IMR-90 (cell line): Measurements from ENCODE around the gene THSD8. TPM values are rescaled to one million over a fixed set of nuclear protein-coding genes. Genes with fewer than 3 reads are reported as not detected.

ENCODE experiments used
- ATAC-seq: fragments of 200-7000 bp; cut with Tn5 transposase; 2 replicates; pipeline ENCODE4 v1.9.1; 2020; ENCODE audit warnings: low read depth, mild to moderate bottlenecking, moderate library complexity
- BruUV-seq: library from RNA; stranded (reverse); fragments of 400-500 nt; replicated peaks from 2 replicates; lab custom pipeline; 2021; lab: Mats Ljungman, UMichigan
- CTCF ChIA-PET: fragments of 300-600 bp; formaldehyde crosslinking; extraction: SDS; loops from one replicate; lab custom pipeline; 2021; ENCODE audit warnings: antibody characterized with exemption; lab: Yijun Ruan, JAX
- POLR2A ChIA-PET: fragments of 300-600 bp; sonication (Branson Sonifier 250); formaldehyde crosslinking; loops from one replicate; lab custom pipeline; 2022; ENCODE audit warnings: antibody characterized with exemption; ENCODE audit not compliant: unreplicated experiment; lab: Charles Lee
- DNase-seq: peaks from one replicate; pipeline ENCODE4 v3.0.0; 2013
- H2AFZ ChIP-seq: replicated peaks from 2 replicates; pipeline ENCODE3; 2013; ENCODE audit warnings: low read length, mild to moderate bottlenecking; ENCODE audit not compliant: poor library complexity
- H2AK5ac ChIP-seq: 2 replicates; pipeline ENCODE4 v1.6.1; 2013; ENCODE audit warnings: low read depth, low read length, inconsistent platforms
- H2AK9ac ChIP-seq: replicated peaks from 2 replicates; pipeline ENCODE3; 2013; ENCODE audit warnings: mild to moderate bottlenecking, low read depth, low read length, moderate library complexity; ENCODE audit not compliant: poor library complexity
- H2BK120ac ChIP-seq: 2 replicates; pipeline ENCODE4 v1.6.1; 2013; ENCODE audit warnings: low read depth, low read length, inconsistent platforms
- H2BK15ac ChIP-seq: 3 replicates; pipeline ENCODE4 v1.6.1; 2013; ENCODE audit warnings: low read depth, low read length, inconsistent platforms
- H2BK20ac ChIP-seq: 2 replicates; pipeline ENCODE4 v1.6.1; 2013; ENCODE audit warnings: low read depth, mild to moderate bottlenecking, inconsistent platforms, low read length, moderate library complexity
- H2BK5ac ChIP-seq: 2 replicates; pipeline ENCODE4 v1.6.1; 2013; ENCODE audit warnings: mild to moderate bottlenecking, low read depth, low read length, inconsistent platforms; ENCODE audit not compliant: poor library complexity, severe bottlenecking
- H3K14ac ChIP-seq: replicated peaks from 2 replicates; pipeline ENCODE4 v1.6.1; 2013; ENCODE audit warnings: low read depth, low read length, inconsistent platforms
- H3K18ac ChIP-seq: 2 replicates; pipeline ENCODE4 v1.6.1; 2013; ENCODE audit warnings: low read depth, low read length, control low read depth
- H3K23ac ChIP-seq: 2 replicates; pipeline ENCODE4 v1.6.1; 2013; ENCODE audit warnings: low read depth, low read length, inconsistent platforms
- H3K27ac ChIP-seq: 2 replicates; pipeline ENCODE4 v1.5.1; 2013; ENCODE audit warnings: mild to moderate bottlenecking, control low read depth, low read length; ENCODE audit not compliant: insufficient read depth
- H3K27me3 ChIP-seq: 2 replicates; pipeline ENCODE4 v1.6.1; 2013; ENCODE audit warnings: low read length; ENCODE audit not compliant: control insufficient read depth, insufficient read depth
- H3K36me3 ChIP-seq: 2 replicates; pipeline ENCODE4 v1.6.1; 2013; ENCODE audit warnings: low read length, mixed read lengths; ENCODE audit not compliant: control insufficient read depth, insufficient read depth
- H3K4ac ChIP-seq: 2 replicates; pipeline ENCODE4 v1.6.1; 2013; ENCODE audit warnings: low read depth, low read length, inconsistent platforms
- H3K4me1 ChIP-seq: 2 replicates; pipeline ENCODE4 v1.6.1; 2013; ENCODE audit warnings: low read length, mixed read lengths; ENCODE audit not compliant: control insufficient read depth, insufficient read depth
- H3K4me2 ChIP-seq: 2 replicates; pipeline ENCODE4 v1.6.1; 2013; ENCODE audit warnings: low read depth, mild to moderate bottlenecking, control low read depth, low read length, moderate library complexity
- H3K4me3 ChIP-seq: 2 replicates; pipeline ENCODE4 v1.5.1; 2013; ENCODE audit warnings: low read depth, mild to moderate bottlenecking, control low read depth, low read length, moderate library complexity; ENCODE audit not compliant: insufficient read depth
- H3K56ac ChIP-seq: 2 replicates; pipeline ENCODE4 v1.6.1; 2013; ENCODE audit warnings: low read length, inconsistent platforms; ENCODE audit not compliant: insufficient read depth; ENCODE audit errors: extremely low read depth
- H3K79me1 ChIP-seq, 2 experiments: 2 replicates each; pipeline ENCODE4 v1.6.1; 2013; ENCODE audit warnings: low read length in 2 of 2, inconsistent platforms in 1 of 2, low read depth in 1 of 2
- H3K9ac ChIP-seq: 2 replicates; pipeline ENCODE4 v1.6.1; 2013; ENCODE audit warnings: low read depth, low read length, control low read depth
- H3K9me1 ChIP-seq: 2 replicates; pipeline ENCODE4 v1.6.1; 2013; ENCODE audit warnings: low read length, inconsistent platforms; ENCODE audit not compliant: insufficient read depth
- H3K9me3 ChIP-seq: 2 replicates; pipeline ENCODE4 v1.6.1; 2013; ENCODE audit warnings: low read length; ENCODE audit not compliant: control insufficient read depth, insufficient read depth
- H4K20me1 ChIP-seq: 2 replicates; pipeline ENCODE4 v1.6.1; 2013; ENCODE audit warnings: low read length, inconsistent platforms; ENCODE audit not compliant: insufficient read depth
- H4K5ac ChIP-seq: 2 replicates; pipeline ENCODE4 v1.6.1; 2013; ENCODE audit warnings: mild to moderate bottlenecking, low read depth, low read length, control low read depth
- H4K8ac ChIP-seq, 2 experiments: 2 replicates each; pipeline ENCODE4 v1.6.1; 2013; ENCODE audit warnings: low read depth in 2 of 2, low read length in 2 of 2, control low read depth in 1 of 2, inconsistent platforms in 1 of 2
- H4K91ac ChIP-seq: 2 replicates; pipeline ENCODE4 v1.6.1; 2013; ENCODE audit warnings: low read depth, low read length, inconsistent platforms; ENCODE audit not compliant: insufficient read depth
- BHLHE40 ChIP-seq: fragments of 150-350 bp; IDR thresholded peaks from 2 replicates; pipeline ENCODE4 v1.6.1; 2016; ENCODE audit warnings: mild to moderate bottlenecking, low read depth, low read length
- CEBPB ChIP-seq: IDR thresholded peaks from 2 replicates; pipeline ENCODE4 v1.6.1; 2012; ENCODE audit warnings: low read depth, low read length, improper control_type of control experiment
- CHD1 ChIP-seq: IDR thresholded peaks from 2 replicates; pipeline ENCODE4 v1.6.1; 2012; ENCODE audit warnings: low read depth, low read length, improper control_type of control experiment
- MAFK ChIP-seq: IDR thresholded peaks from 2 replicates; pipeline ENCODE4 v1.6.1; 2012; ENCODE audit warnings: low read depth, low read length, improper control_type of control experiment
- POLR2A ChIP-seq: IDR thresholded peaks from 2 replicates; pipeline ENCODE4 v1.6.1; 2012; ENCODE audit warnings: mild to moderate bottlenecking, low read depth, low read length
- RFX5 ChIP-seq: IDR thresholded peaks from 2 replicates; pipeline ENCODE4 v1.8.0; 2012; ENCODE audit warnings: low read depth, mild to moderate bottlenecking, low read length, moderate library complexity
- SMC3 ChIP-seq: fragments of 150-350 bp; IDR thresholded peaks from 2 replicates; pipeline ENCODE4 v1.6.1; 2016; ENCODE audit warnings: low read depth, mild to moderate bottlenecking, antibody characterized with exemption, low read length, moderate library complexity
- WGBS, 2 experiments: methylation state at CpG; one replicate each; pipeline versions ENCODE4 v1.1.5 to v1.1.7; 2013; ENCODE audit warnings: missing lambda C conversion rate in 2 of 2; ENCODE audit not compliant: insufficient read length in 1 of 2; ENCODE audit errors: extremely low coverage in 2 of 2; 5-methylcytosine and 5-hydroxymethylcytosine counted together
- dilution Hi-C: fragments of 300-500 bp; cut with HindIII; formaldehyde crosslinking; loops from one replicate; pipeline ENCODE4 v1.14.3; 2018; ENCODE audit warnings: low sequenced_read_pairs; ENCODE audit not compliant: unreplicated experiment
- in situ Hi-C: fragments of 300-500 bp; cut with MboI; formaldehyde crosslinking; loops from 3 replicates; pipeline ENCODE4 v1.14.3; 2019; ENCODE audit warnings: low sequenced_read_pairs, inconsistent platforms, mixed read lengths
- intact Hi-C: fragments of 100-400 bp; cut with micrococcal nuclease; formaldehyde crosslinking; loops from 2 replicates; pipeline ENCODE4 v1.10.0; 2022
- polyA plus RNA-seq, 3 experiments: library from polyadenylated mRNA; depleted of rRNA; stranded (reverse); fragments of >200 nt; gene quantifications; 2 replicates each; pipeline ENCODE4 v1.2.3, GENCODE V29; 2012; ENCODE audit warnings: low replicate concordance in 1 of 3
- total RNA-seq: library from RNA; depleted of rRNA; stranded (reverse); fragments of >200 nt; gene quantifications from 2 replicates; pipeline ENCODE4 v1.2.3, GENCODE V29; 2012

The THSD8 gene
- total and polyA plus RNA-seq, 2 of the 4 experiments (the other 2 are of a cell fraction) = 0.68 TPM; not detected in 1

DNA sequence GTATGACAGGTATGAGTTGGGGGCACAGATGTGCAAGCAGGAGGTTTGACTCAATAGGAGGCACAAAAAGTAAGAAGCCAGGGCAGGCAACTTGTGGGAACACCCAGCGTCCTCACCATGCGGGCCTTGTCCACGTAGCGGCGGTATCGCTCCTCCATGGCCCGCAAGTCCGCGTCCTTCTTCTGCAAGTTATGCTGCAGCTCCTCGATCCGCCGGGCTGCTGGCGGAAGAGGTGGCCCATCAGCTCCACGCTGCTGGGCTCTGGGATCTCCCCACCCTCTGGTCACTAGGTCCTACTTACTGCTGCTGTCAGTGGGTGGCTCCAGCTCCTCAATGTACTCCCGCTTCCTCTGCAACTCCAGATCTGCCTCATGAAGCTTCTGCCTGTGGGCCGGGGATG, 37.2 kb upstream of the THSD8 start:
- Histone ChIP-seq H3K23ac (no peak overlapping the region), H2BK20ac (no peak overlapping the region), H3K4me1 (no peaks in the 10 kb centered on the region), H3K9me3 (no peaks in the 10 kb centered on the region), H4K91ac (no peak overlapping the region), H3K79me1 (no peaks in the 10 kb centered on the region), H3K27me3 (no peaks in the 10 kb centered on the region), H2BK5ac (no peak overlapping the region), H3K9me1 (no peaks in the 10 kb centered on the region), H2AK5ac (no peak overlapping the region), H4K8ac (no peak overlapping the region), H3K18ac (no peak overlapping the region), H4K5ac (no peak overlapping the region), H3K36me3 (peaks cover 9% of the 10 kb centered on the region), H3K4ac (no peak overlapping the region), H2BK120ac (no peak overlapping the region), H2BK15ac (no peak overlapping the region), H3K27ac (no peak overlapping the region), H4K20me1 (peaks cover 5% of the 10 kb centered on the region; the same call in 1 of the 2 replicates), H3K9ac (no peak overlapping the region), H3K14ac (no peak overlapping the region), H3K4me3 (no peak overlapping the region), H3K4me2 (no peak overlapping the region), H2AK9ac (no peak overlapping the region), H3K56ac (no peak overlapping the region), H2AFZ (no peak overlapping the region)
- DNase-seq (no peak), ATAC-seq (no peak)
- TF ChIP-seq POLR2A = no peak
- TF ChIP-seq MAFK = no peak
- TF ChIP-seq CHD1 = no peak
- no peak for TF ChIP-seq SMC3
- TF ChIP-seq RFX5 = no peak
- TF ChIP-seq BHLHE40 = no peak
- no peak for TF ChIP-seq CEBPB
- intact Hi-C loops (no loop called here), dilution Hi-C loops (no loop called here), in situ Hi-C loops (loop anchor here (5.0 kb wide), 1 partner anchor 38 kb away; the partner anchor contains the start of genes PRDX2 and THSD8)
- ChIA-PET POLR2A (interaction anchor here (1.1 kb wide), 1 partner anchor 79 kb away, joined by 10 read pairs; no protein-coding TSS in a partner anchor), CTCF (interaction anchor here (0.7 to 1.4 kb wide), 4 partner anchors 27 to 84 kb away, joined by 3 read pairs; no protein-coding TSS in a partner anchor)
- WGBS, 2 experiments = 94% methylated on average over 15 of the region's 16 CpGs; no CpG with 5 or more reads in 1 of the 2 experiments
- no TSS peak for BruUV-seq
